ENCODE data around the gene KIRREL3. TPM values are rescaled to one million over a fixed set of nuclear protein-coding genes. Genes with fewer than 3 reads are reported as not detected.

Gene KIRREL3
- total and polyA plus RNA-seq, 5 donors from 2014 or later, result not detected

GRCh38 chr11:126790550-126791081 is 210.0 kb downstream of the KIRREL3 start:
- H3K27ac ChIP-seq (ENCODE audit: insufficient read depth, low read length, poor library complexity, severe bottlenecking), result no peak overlapping the region

DNA sequence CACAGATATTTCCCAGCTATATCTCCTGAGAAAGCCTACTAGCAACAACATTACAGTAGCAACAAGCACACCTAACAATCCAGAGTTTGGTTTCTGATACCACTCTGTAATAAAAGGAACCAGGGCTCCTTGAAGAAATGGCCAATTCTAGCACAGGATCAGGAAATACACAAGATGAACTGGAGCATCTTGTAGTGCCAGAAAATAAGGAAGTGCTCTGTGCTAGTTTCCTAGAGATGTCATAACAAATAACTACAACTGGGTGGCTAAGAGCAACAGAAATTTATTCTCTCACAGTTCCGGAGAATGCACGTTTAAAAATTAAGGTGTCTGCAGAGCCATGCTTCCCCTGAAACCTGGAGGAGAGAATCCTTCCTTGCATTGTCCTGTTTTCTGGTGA is 217.8 kb downstream of the KIRREL3 start:
- Histone ChIP-seq H3K9me3 (ENCODE audit: control insufficient read depth in 2 of 2, low read length in 2 of 2) (no peaks in the 10 kb centered on the region), H3K36me3 (ENCODE audit: control insufficient read depth, insufficient read depth, low read length) (no peaks in the 10 kb centered on the region), H3K4me1 (ENCODE audit: control insufficient read depth, insufficient read depth, low read length, poor library complexity, severe bottlenecking) (no peaks in the 10 kb centered on the region), H3K4me3 (ENCODE audit: low read depth, low read length) (no peak overlapping the region), H3K27me3 (ENCODE audit: control insufficient read depth, insufficient read depth, low read length) (no peaks in the 10 kb centered on the region), H3K27ac (ENCODE audit: insufficient read depth, low read length, poor library complexity, severe bottlenecking) (no peak overlapping the region)
- H3K4me1 Mint-ChIP-seq, result no peaks in the 10 kb centered on the region
- H3K36me3 Mint-ChIP-seq, result no peaks in the 10 kb centered on the region
- H3K27ac Mint-ChIP-seq, result no peak overlapping the region
- peaks cover 0 to 3% (median 0%) of the 10 kb centered on the region in 7 donors for H3K9me3 Mint-ChIP-seq
- H3K4me3 Mint-ChIP-seq, result no peak overlapping the region
- DNase-seq (no peak), ATAC-seq (ENCODE audit: low read depth in 2 of 2) (no peak)
- peaks cover 7% of the 10 kb centered on the region for H3K27me3 Mint-ChIP-seq

More at GRCh38 chr11:126790550-126791081, 210.0 kb downstream of the KIRREL3 start:
- H3K27ac Mint-ChIP-seq, result no peak overlapping the region
- H3K4me1 Mint-ChIP-seq, result no peaks in the 10 kb centered on the region
- DNase-seq (no peak), ATAC-seq (ENCODE audit: low read depth in 2 of 2) (no peak)
- H3K4me3 Mint-ChIP-seq, result no peak overlapping the region
- H3K9me3 Mint-ChIP-seq, result peaks cover 0 to 3% (median 0%) of the 10 kb centered on the region in 7 donors
- no peaks in the 10 kb centered on the region for H3K36me3 Mint-ChIP-seq
- no peak overlapping the region for H3K4me3 ChIP-seq (ENCODE audit: low read depth, low read length)
- H3K9me3 ChIP-seq (ENCODE audit: control insufficient read depth in 2 of 2, low read length in 2 of 2), result no peaks in the 10 kb centered on the region
- H3K36me3 ChIP-seq (ENCODE audit: control insufficient read depth, insufficient read depth, low read length), result no peaks in the 10 kb centered on the region
- H3K27me3 ChIP-seq (ENCODE audit: control insufficient read depth, insufficient read depth, low read length), result no peaks in the 10 kb centered on the region
- H3K27me3 Mint-ChIP-seq, result peaks cover 5% of the 10 kb centered on the region
- no peaks in the 10 kb centered on the region for H3K4me1 ChIP-seq (ENCODE audit: control insufficient read depth, insufficient read depth, low read length, poor library complexity, severe bottlenecking)

DNA sequence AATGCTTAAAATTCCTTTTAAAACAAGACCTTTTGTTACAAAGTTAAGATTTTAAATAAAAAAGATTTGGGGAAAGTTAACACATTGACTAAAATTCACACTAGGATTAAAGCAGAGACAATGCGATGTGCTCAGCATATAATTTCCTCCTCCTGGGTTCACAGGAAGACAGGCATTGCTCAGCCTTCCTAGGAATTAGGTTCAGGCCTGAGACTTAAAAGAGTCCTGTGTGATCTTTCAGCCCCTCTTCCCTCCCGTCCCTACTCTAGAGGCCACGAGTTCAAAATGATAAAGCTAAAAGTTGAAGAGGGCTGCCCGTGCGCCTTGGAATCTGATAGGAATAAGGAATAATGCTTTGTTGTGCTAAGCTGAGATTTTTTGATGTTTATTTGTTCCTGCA is 218.6 kb downstream of the KIRREL3 start:
- H3K9me3 ChIP-seq (ENCODE audit: control insufficient read depth in 2 of 2, low read length in 2 of 2), result no peaks in the 10 kb centered on the region
- DNase-seq (no peak), ATAC-seq (ENCODE audit: low read depth in 2 of 2) (no peak)
- H3K27ac ChIP-seq (ENCODE audit: insufficient read depth, low read length, poor library complexity, severe bottlenecking), result no peak overlapping the region
- no peaks in the 10 kb centered on the region for H3K4me1 ChIP-seq (ENCODE audit: control insufficient read depth, insufficient read depth, low read length, poor library complexity, severe bottlenecking)
- H3K36me3 ChIP-seq (ENCODE audit: control insufficient read depth, insufficient read depth, low read length), result no peaks in the 10 kb centered on the region
- Mint-ChIP-seq H3K4me1 (no peaks in the 10 kb centered on the region), H3K27me3 (peaks cover 7% of the 10 kb centered on the region), H3K4me3 (no peak overlapping the region), H3K27ac (no peak overlapping the region), H3K36me3 (no peaks in the 10 kb centered on the region), H3K9me3 (peaks cover 0 to 2% (median 0%) of the 10 kb centered on the region in 7 donors)
- no peaks in the 10 kb centered on the region for H3K27me3 ChIP-seq (ENCODE audit: control insufficient read depth, insufficient read depth, low read length)
- H3K4me3 ChIP-seq (ENCODE audit: low read depth, low read length), result no peak overlapping the region

DNA sequence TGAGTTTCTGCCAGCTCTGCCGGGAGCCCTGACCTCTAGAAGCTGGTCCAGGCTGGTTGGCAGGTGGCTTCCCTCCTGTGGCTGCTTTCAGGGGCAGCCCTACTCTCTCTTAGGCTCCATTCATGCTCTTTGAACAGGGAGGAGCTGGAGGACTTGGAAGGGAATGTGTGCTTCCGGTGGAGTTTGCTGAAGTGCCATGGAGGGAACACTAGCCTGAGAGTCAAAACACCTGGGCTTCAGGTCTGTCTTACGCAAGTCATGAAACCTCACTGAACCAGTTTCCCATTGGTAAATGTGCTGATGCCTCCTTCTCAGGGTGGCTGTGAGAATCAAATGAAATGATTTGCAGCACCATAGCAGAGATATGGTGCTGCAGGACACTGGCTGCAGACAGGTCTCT is 224.5 kb downstream of the KIRREL3 start:
- no peak for ATAC-seq (ENCODE audit: low read depth in 2 of 2)
- H3K9me3 Mint-ChIP-seq, result peaks cover 0 to 1% (median 0%) of the 10 kb centered on the region in 7 donors
- H3K4me1 ChIP-seq (ENCODE audit: control insufficient read depth, insufficient read depth, low read length, poor library complexity, severe bottlenecking), result no peaks in the 10 kb centered on the region
- H3K27ac Mint-ChIP-seq, result no peak overlapping the region
- DNase-seq, result no peak
- H3K36me3 ChIP-seq (ENCODE audit: control insufficient read depth, insufficient read depth, low read length), result no peaks in the 10 kb centered on the region
- no peaks in the 10 kb centered on the region for H3K27me3 ChIP-seq (ENCODE audit: control insufficient read depth, insufficient read depth, low read length)
- no peaks in the 10 kb centered on the region for H3K4me1 Mint-ChIP-seq
- H3K4me3 ChIP-seq (ENCODE audit: low read depth, low read length), result no peak overlapping the region
- H3K27ac ChIP-seq (ENCODE audit: insufficient read depth, low read length, poor library complexity, severe bottlenecking), result no peak overlapping the region
- no peaks in the 10 kb centered on the region for H3K9me3 ChIP-seq (ENCODE audit: control insufficient read depth in 2 of 2, low read length in 2 of 2)
- no peaks in the 10 kb centered on the region for H3K36me3 Mint-ChIP-seq
- peaks cover 7% of the 10 kb centered on the region for H3K27me3 Mint-ChIP-seq
- H3K4me3 Mint-ChIP-seq, result no peak overlapping the region

DNA sequence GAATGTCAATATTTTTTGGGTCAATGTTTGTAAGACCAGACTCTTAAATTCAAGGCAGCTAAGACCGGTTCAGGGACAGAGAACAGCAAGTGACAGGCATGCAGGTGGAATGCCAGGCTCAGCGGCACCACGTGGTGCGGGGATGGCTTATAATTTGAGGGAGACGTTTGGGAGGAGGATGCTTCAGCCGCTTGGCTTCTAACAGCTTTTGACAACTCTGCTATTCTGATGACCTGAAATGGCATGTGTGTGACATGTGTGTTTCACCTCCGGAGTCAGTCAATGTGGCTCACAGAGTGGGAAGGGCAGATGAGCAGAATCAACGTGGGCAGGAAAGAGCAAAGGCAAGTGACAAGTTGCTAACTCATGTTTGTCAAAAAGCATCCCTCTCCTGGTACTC is 228.3 kb downstream of the KIRREL3 start:
- Histone ChIP-seq H3K4me1 (ENCODE audit: control insufficient read depth, insufficient read depth, low read length, poor library complexity, severe bottlenecking) (no peaks in the 10 kb centered on the region), H3K4me3 (ENCODE audit: low read depth, low read length) (no peak overlapping the region), H3K9me3 (ENCODE audit: control insufficient read depth in 2 of 2, low read length in 2 of 2) (no peaks in the 10 kb centered on the region), H3K36me3 (ENCODE audit: control insufficient read depth, insufficient read depth, low read length) (no peaks in the 10 kb centered on the region), H3K27me3 (ENCODE audit: control insufficient read depth, insufficient read depth, low read length) (no peaks in the 10 kb centered on the region), H3K27ac (ENCODE audit: insufficient read depth, low read length, poor library complexity, severe bottlenecking) (no peak overlapping the region)
- Mint-ChIP-seq H3K27me3 (peaks cover 4% of the 10 kb centered on the region), H3K9me3 (peaks cover 0 to 5% (median 0%) of the 10 kb centered on the region in 7 donors), H3K4me1 (no peaks in the 10 kb centered on the region), H3K27ac (no peak overlapping the region), H3K4me3 (no peak overlapping the region), H3K36me3 (no peaks in the 10 kb centered on the region)
- ATAC-seq (ENCODE audit: low read depth in 2 of 2), result no peak
- no peak for DNase-seq

- Histone ChIP-seq H3K9me3 (ENCODE audit: control insufficient read depth in 2 of 2, low read length in 2 of 2) (no peaks in the 10 kb centered on the region), H3K27me3 (ENCODE audit: control insufficient read depth, insufficient read depth, low read length) (no peaks in the 10 kb centered on the region), H3K27ac (ENCODE audit: insufficient read depth, low read length, poor library complexity, severe bottlenecking) (no peak overlapping the region), H3K4me1 (ENCODE audit: control insufficient read depth, insufficient read depth, low read length, poor library complexity, severe bottlenecking) (no peaks in the 10 kb centered on the region), H3K4me3 (ENCODE audit: low read depth, low read length) (no peak overlapping the region), H3K36me3 (ENCODE audit: control insufficient read depth, insufficient read depth, low read length) (no peaks in the 10 kb centered on the region)
- Mint-ChIP-seq H3K4me3 (no peak overlapping the region), H3K27me3 (peaks cover 4% of the 10 kb centered on the region), H3K4me1 (no peaks in the 10 kb centered on the region), H3K9me3 (peaks cover 0 to 8% (median 0%) of the 10 kb centered on the region in 7 donors), H3K27ac (no peak overlapping the region), H3K36me3 (no peaks in the 10 kb centered on the region)
- ATAC-seq (ENCODE audit: low read depth in 2 of 2) (no peak), DNase-seq (no peak)
Observed at GRCh38 chr11:126768702-126769101, 231.9 kb downstream of the KIRREL3 start.

DNA sequence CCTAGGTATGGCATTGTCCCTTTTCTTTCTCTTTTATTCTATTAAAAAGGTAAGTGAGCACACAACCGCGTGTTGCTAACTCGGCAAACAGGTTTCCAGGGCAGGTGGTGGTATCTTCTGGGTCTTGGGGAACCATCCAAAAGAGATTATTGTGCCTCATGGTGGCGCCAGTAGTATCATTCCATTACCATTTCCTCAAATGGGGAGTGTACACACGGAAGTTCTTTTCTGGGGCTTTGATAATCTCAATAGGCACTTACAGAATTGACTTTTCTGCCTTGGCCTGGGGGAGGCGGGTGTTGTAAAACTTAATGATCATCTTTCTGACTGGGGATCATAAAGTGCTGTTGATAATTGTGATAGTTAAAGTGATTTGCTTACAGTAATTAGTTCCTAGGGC is 234.1 kb downstream of the KIRREL3 start:
- H3K27ac ChIP-seq (ENCODE audit: insufficient read depth, low read length, poor library complexity, severe bottlenecking), result no peak overlapping the region
- DNase-seq (no peak), ATAC-seq (ENCODE audit: low read depth in 2 of 2) (no peak)
- peaks cover 0 to 9% (median 0%) of the 10 kb centered on the region in 7 donors for H3K9me3 Mint-ChIP-seq
- no peaks in the 10 kb centered on the region for H3K4me1 Mint-ChIP-seq
- no peaks in the 10 kb centered on the region for H3K36me3 Mint-ChIP-seq
- H3K4me3 ChIP-seq (ENCODE audit: low read depth, low read length), result no peak overlapping the region
- no peaks in the 10 kb centered on the region for H3K27me3 ChIP-seq (ENCODE audit: control insufficient read depth, insufficient read depth, low read length)
- no peak overlapping the region for H3K27ac Mint-ChIP-seq
- H3K4me3 Mint-ChIP-seq, result no peak overlapping the region
- peaks cover 4% of the 10 kb centered on the region for H3K27me3 Mint-ChIP-seq
- H3K9me3 ChIP-seq (ENCODE audit: control insufficient read depth in 2 of 2, low read length in 2 of 2), result no peaks in the 10 kb centered on the region
- H3K4me1 ChIP-seq (ENCODE audit: control insufficient read depth, insufficient read depth, low read length, poor library complexity, severe bottlenecking), result no peaks in the 10 kb centered on the region
- H3K36me3 ChIP-seq (ENCODE audit: control insufficient read depth, insufficient read depth, low read length), result no peaks in the 10 kb centered on the region

- H3K36me3 Mint-ChIP-seq, result no peaks in the 10 kb centered on the region
- ATAC-seq (ENCODE audit: low read depth in 2 of 2), result no peak
- Histone ChIP-seq H3K27me3 (ENCODE audit: control insufficient read depth, insufficient read depth, low read length) (no peaks in the 10 kb centered on the region), H3K36me3 (ENCODE audit: control insufficient read depth, insufficient read depth, low read length) (no peaks in the 10 kb centered on the region), H3K4me1 (ENCODE audit: control insufficient read depth, insufficient read depth, low read length, poor library complexity, severe bottlenecking) (no peaks in the 10 kb centered on the region), H3K9me3 (ENCODE audit: control insufficient read depth in 2 of 2, low read length in 2 of 2) (no peaks in the 10 kb centered on the region), H3K4me3 (ENCODE audit: low read depth, low read length) (no peak overlapping the region), H3K27ac (ENCODE audit: insufficient read depth, low read length, poor library complexity, severe bottlenecking) (no peak overlapping the region)
- no peak overlapping the region for H3K4me3 Mint-ChIP-seq
- H3K27ac Mint-ChIP-seq, result no peak overlapping the region
- H3K27me3 Mint-ChIP-seq, result no peaks in the 10 kb centered on the region
- H3K4me1 Mint-ChIP-seq, result no peaks in the 10 kb centered on the region
- no peak for DNase-seq
- peaks cover 0 to 9% (median 0%) of the 10 kb centered on the region in 7 donors for H3K9me3 Mint-ChIP-seq
Observed at GRCh38 chr11:126765196-126765595, 235.4 kb downstream of the KIRREL3 start.
